Right atrium auricular region (tissue), 2 donors: ENCODE measurements around the gene DCHS2. TPM values are rescaled to one million over a fixed set of nuclear protein-coding genes. Genes with fewer than 3 reads are reported as not detected.

ENCODE experiments used
- DNase-seq: peaks from one replicate; pipeline ENCODE4 v3.0.0-alpha.2; 2019; ENCODE audit warnings: low spot score
- H3K27ac ChIP-seq, 2 donors: fragments of 200-600 bp; sonication (generic); 1 replicate in 1 of 2; 2 replicates in 1 of 2; pipeline ENCODE4 v1.5.1; 2016 to 2019
- H3K27me3 ChIP-seq, 2 donors: fragments of 200-600 bp; sonication (generic); one replicate each; pipeline versions ENCODE4 v1.5.1 to v1.6.0; 2017 to 2019
- H3K36me3 ChIP-seq: fragments of 200-600 bp; sonication (generic); one replicate; pipeline ENCODE4 v1.5.1; 2016
- H3K4me1 ChIP-seq, 2 donors: fragments of 200-600 bp; sonication (generic); one replicate each; pipeline versions ENCODE4 v1.5.1 to v1.6.0; 2017 to 2019
- H3K4me3 ChIP-seq, 2 donors: fragments of 200-600 bp; sonication (generic); 1 replicate in 1 of 2; 2 replicates in 1 of 2; pipeline ENCODE4 v1.5.1; 2017 to 2019; ENCODE audit warnings: mild to moderate bottlenecking in 1 of 2, moderate library complexity in 1 of 2
- H3K9me3 ChIP-seq, 2 donors: fragments of 200-600 bp; sonication (generic); one replicate each; pipeline ENCODE4 v1.5.1; 2019
- total RNA-seq, 2 donors: library from RNA; depleted of rRNA; stranded (reverse); fragments of >200 nt; gene quantifications; one replicate each; pipeline ENCODE4 v1.1.0, GENCODE V29; 2016
- TF ChIP-seq, protein P1 (sequence below), 2 donors: fragments of 200-600 bp; sonication (generic); IDR thresholded peaks; one replicate each; pipeline ENCODE4 v1.5.1; 2019; ENCODE audit warnings: antibody characterized with exemption in 2 of 2

DCHS2 gene, protein sequence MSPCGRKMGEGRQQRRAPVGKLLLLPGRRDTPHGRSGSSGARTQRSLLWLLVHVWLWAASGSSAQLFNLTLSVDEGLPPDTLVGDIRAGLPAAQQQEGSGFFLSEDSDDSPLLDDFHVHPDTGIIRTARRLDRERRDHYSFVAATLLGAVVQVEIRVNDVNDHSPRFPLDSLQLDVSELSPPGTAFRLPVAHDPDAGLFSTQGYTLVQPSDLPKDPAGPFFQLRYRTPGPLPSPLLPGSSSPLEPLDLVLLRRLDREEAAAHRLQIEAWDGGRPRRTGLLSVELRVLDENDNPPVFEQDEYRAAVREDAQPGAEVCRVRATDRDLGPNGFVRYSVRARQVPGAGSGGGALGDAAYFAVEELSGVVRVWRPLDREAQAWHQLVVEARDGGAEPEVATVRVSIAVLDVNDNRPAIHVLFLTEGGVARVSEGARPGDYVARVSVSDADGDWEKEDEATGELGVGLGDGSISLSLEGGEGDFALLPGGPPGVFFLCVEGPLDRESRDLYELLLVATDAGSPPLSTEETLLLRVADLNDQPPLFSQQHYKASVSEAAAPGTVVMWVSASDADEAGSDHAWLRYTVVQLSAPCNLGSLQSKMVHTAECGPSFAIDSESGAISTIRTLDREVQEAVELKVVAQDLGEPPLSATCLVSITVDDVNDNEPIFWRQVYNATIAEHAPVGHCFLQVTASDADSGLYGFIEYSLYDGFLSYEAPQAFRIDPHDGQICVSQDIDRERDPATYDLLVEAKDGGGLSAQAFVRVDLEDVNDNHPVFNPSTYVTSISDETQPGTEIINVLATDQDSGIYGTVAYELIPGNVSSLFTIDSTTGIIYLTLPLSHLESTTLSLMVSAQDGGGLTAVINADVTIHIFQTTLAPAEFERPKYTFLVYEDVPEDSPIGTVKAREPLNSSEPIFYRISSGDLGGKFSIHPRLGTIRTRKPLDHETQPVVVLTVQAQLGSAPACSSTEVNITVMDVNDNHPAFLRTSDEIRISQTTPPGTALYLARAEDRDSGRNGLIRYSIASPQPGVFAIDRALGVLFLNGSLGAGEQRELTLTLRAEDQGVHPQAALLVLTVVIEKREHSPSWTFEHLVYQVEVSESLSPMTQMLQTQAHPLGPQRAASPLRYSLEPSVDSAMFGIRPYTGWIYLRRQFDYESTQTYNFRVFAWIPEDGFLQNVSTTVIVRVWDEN (N-terminal part only)
- total RNA-seq, result under 1 TPM in 1 of 2 donors, not detected in 1; 0.04 TPM

DNA sequence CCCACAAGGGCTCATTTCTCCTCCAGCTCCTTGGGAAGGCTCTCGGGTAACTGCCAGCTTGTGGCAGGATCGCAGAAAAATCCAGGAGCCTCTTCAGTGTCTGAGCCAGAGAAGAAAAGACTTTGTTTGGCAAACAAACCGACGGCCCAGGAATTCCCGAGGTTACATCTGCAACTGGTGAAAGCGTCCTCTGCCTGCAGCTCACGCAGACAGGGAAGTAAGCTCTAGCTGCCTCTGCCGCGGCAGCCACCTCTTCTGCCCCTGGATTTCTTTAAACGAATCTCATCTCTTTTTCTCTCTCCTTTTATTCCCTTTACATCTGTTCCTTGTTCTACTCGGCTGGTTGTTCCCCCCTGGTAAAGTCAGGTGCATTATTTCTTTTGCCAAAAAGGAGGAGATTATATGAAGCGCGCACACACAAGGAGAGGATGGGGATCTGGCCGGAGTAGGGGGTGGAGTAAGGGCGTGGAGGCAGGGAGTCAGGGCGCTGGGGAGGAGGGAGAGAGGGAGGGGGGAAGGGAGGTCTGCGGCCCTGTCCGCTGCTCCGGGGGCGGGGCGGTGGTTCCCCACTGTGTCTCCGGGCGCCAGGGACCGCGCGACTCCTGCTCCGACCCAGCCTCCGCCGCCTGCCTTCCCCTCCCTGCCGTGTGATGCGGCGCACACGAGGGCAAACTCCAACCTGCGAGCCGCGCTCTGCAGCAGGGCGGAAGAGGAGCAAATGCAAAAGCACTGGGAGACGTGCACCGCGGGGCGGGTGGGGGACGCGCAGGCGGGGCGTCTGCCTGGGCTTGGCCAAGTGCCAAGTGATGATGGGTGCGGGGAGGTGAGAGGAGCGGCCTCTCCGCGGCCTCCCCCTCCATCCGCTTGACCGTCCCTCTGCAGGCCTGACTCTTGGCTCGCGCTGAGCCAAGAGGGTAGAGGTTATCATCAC, at the start of gene DCHS2:
DCHS2 (minus strand) TSS at position 459 of the 931 bp plus-strand sequence; CDS start at position 15, 444 bp downstream.
- TF ChIP-seq, protein P1, sequence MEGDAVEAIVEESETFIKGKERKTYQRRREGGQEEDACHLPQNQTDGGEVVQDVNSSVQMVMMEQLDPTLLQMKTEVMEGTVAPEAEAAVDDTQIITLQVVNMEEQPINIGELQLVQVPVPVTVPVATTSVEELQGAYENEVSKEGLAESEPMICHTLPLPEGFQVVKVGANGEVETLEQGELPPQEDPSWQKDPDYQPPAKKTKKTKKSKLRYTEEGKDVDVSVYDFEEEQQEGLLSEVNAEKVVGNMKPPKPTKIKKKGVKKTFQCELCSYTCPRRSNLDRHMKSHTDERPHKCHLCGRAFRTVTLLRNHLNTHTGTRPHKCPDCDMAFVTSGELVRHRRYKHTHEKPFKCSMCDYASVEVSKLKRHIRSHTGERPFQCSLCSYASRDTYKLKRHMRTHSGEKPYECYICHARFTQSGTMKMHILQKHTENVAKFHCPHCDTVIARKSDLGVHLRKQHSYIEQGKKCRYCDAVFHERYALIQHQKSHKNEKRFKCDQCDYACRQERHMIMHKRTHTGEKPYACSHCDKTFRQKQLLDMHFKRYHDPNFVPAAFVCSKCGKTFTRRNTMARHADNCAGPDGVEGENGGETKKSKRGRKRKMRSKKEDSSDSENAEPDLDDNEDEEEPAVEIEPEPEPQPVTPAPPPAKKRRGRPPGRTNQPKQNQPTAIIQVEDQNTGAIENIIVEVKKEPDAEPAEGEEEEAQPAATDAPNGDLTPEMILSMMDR (IDR thresholded peaks at IDR 0.05), result no peak
- no peak for DNase-seq
- H3K4me3 ChIP-seq, result peak within 1 kb of the TSS in 1 of 2 donors; percentile 46
- H3K4me1 ChIP-seq, result peaks cover 0 to 27% of the 10 kb centered on the region in 2 donors
- H3K36me3 ChIP-seq, result no peaks in the 10 kb centered on the region
- H3K27ac ChIP-seq, result no peak within 1 kb of the TSS
- H3K27me3 ChIP-seq, result peaks cover 9 to 19% of the 10 kb centered on the region in 2 donors
- H3K9me3 ChIP-seq, result no peaks in the 10 kb centered on the region

DNA sequence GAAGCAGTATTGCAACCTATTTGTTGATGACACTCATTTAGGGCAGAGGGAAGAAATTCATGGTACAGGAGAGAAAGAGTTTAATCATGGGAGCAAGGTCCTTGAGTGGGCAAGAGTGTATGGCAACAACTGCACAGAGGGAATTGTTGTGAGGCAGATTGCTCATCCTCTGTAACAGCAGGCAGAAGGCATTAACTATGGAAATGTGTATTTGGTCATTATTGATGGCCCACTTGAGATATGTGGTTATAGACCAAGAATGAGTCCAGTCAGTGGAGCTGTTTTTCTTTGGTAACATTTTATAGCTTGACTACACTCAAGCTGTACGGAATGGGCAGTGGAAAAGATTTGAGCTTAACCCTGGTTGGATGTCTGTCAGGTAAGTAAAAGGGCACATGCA, 42.7 kb upstream of the DCHS2 start:
- no peak overlapping the region for H3K4me3 ChIP-seq

DNA sequence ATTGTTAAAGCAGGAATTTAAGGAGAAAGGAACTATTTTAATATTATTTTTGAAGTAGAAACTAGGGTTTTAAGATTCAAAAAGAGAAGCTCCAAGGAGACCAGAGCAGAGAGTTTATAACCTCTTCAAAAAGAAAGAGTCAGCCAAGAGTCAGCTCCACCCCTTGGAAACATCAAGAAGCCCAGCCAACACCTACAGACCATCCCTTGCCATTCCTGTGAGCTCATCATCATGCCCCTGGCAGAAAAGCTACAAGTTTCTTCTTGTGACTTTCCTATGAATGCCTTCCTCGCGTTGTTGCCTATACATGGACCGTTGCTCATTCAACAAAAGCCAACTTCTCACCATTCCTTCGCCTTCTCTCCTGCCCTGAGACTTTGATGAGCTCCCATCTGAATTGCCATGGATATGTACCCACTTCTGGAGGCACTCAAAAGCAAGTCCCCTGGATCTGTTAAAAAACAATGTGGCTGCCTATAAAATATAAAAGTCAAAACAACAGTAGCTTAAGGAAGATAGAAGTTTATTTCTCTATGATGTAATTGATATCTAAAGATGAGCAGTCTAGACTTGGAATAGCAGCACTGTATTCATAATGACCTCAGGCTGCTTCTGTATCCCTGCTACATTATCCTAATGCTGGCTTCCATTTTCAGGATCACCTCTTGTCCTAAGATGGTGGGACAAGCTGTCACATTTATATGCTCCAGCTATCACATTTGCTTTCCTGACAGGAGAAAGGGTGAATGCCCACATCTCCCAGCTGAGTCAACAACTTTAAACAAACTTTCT, 38.3 kb upstream of the DCHS2 start:
- Histone ChIP-seq H3K27me3 (no peaks in the 10 kb centered on the region), H3K4me3 (no peak overlapping the region), H3K27ac (no peak overlapping the region), H3K4me1 (no peaks in the 10 kb centered on the region), H3K9me3 (no peaks in the 10 kb centered on the region), H3K36me3 (no peaks in the 10 kb centered on the region)
- DNase-seq, result no peak
- TF ChIP-seq, protein P1 (IDR thresholded peaks at IDR 0.05), result no peak

More for the DNA sequence above, 42.7 kb upstream of the DCHS2 start:
- Histone ChIP-seq H3K4me1 (no peaks in the 10 kb centered on the region), H3K27ac (no peak overlapping the region), H3K36me3 (peaks cover 25% of the 10 kb centered on the region), H3K27me3 (no peaks in the 10 kb centered on the region), H3K9me3 (no peaks in the 10 kb centered on the region)
- no peak for DNase-seq
- TF ChIP-seq, protein P1 (IDR thresholded peaks at IDR 0.05), result no peak

DNA sequence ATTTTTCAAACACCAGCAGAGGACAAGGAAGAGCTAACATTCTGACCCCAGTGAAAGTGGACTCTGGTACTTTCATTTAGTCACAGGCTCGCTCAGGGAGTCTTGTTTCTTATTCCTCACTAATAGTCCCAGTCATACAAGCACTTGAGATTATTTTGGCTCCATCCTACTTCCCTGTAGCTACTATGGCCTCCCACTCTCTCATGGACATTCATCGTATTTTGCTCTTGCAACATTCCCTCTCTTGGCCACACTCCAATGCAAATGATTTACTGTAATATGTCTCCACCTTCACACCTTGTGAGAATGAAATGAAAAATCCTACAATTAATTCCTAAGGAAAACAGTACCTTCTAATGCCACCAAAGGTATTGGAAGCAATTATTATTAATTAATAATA, 37.3 kb upstream of the DCHS2 start:
- no peak overlapping the region for H3K4me3 ChIP-seq
- no peaks in the 10 kb centered on the region for H3K27me3 ChIP-seq
- no peak for DNase-seq
- H3K9me3 ChIP-seq, result no peaks in the 10 kb centered on the region
- no peak overlapping the region for H3K27ac ChIP-seq
- TF ChIP-seq, protein P1 (IDR thresholded peaks at IDR 0.05), result no peak
- no peaks in the 10 kb centered on the region for H3K36me3 ChIP-seq
- H3K4me1 ChIP-seq, result no peaks in the 10 kb centered on the region
